Activated CD4-positive, alpha-beta T cell treated with anti-CD3 and anti-CD28 coated beads, Interleukin-2, amount 10 ng/mL, durations not matched to agents 24 days and 14 days (primary cell): Measurements from ENCODE around the gene DAGLA. TPM values are rescaled to one million over a fixed set of nuclear protein-coding genes. Genes with fewer than 3 reads are reported as not detected.

ENCODE experiments used
- DNase-seq: peaks from one replicate; pipeline ENCODE4 v3.0.0; 2022
- H3K27ac Mint-ChIP-seq: one replicate; pipeline ENCODE4 v1.8.0; 2022; ENCODE audit warnings: mild to moderate bottlenecking, mixed read lengths
- H3K27me3 Mint-ChIP-seq: one replicate; pipeline ENCODE4 v1.8.0; 2022; ENCODE audit warnings: mixed read lengths
- H3K36me3 Mint-ChIP-seq: one replicate; pipeline ENCODE4 v1.8.0; 2022; ENCODE audit warnings: low read depth, mild to moderate bottlenecking, mixed read lengths
- H3K4me1 Mint-ChIP-seq: one replicate; pipeline ENCODE4 v1.8.0; 2021; ENCODE audit warnings: mixed read lengths
- H3K4me3 Mint-ChIP-seq: one replicate; pipeline ENCODE4 v1.8.0; 2022; ENCODE audit warnings: mild to moderate bottlenecking, moderate library complexity, mixed read lengths
- H3K9me3 Mint-ChIP-seq: one replicate; pipeline ENCODE4 v1.8.0; 2021; ENCODE audit warnings: mixed read lengths
- intact Hi-C: fragments of 100-400 bp; cut with micrococcal nuclease; formaldehyde crosslinking; loops from one replicate; pipeline ENCODE4 v1.15.1; 2023
- total RNA-seq: library from RNA; stranded (reverse); gene quantifications from 2 replicates; pipeline ENCODE4 v1.2.3, GENCODE V29; 2022

DAGLA gene
- total RNA-seq, 1 donor from 2014 or later = 0.14 TPM

DNA sequence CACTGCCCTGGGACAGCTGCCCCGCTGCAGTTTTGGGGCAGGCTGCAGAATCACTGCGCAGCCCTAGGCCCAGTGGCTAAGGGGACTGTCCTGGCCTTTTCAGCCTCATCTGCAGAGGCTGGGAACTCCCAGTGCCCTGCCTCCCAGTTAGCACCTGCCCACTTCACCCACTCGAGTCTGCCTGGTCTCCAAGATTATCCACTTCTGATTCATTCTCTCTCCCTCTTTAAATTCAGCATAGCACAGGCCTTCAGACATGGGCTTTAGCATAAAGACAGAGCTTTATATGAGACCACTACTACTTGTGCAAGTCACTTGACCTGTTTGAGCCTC is 8.9 kb downstream of the DAGLA start:
- intact Hi-C loops = no loop called here

DNA sequence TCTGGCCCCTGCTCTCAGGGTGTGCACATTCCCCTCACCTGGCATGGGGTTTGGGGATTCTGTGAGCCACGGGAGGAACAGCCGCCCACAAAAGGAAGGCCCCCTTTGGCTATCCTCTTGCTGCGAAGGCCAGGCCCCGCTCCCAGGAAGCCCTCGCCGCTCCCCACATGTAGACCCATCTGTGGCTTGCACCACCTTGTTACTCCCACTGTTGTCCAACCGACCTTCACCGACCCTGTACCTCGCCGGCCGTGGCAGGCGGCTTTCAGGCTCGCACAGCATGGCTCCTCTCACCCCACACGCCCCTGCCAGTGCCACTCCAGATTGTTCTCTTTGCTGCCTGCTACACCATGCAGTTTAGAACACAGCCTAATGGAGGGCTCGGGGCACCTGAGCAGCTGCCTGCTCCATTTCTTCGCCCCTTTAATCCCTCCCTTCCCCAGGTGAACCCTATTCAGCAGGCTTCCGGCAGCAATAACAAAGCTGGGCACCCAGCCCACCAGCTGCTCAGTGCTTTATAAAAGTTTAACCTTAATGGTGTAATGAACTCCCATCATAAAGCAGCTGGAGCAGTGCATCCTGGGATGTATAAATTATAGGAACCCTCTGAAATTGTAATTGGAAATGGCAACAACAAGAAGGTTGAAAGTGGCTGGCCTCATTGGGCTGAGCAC is 10.7 kb downstream of the DAGLA start:
- intact Hi-C loops = no loop called here
- Mint-ChIP-seq H3K4me3 (no peak overlapping the region), H3K4me1 (peaks cover 4% of the 10 kb centered on the region), H3K27ac (no peak overlapping the region), H3K36me3 (no peaks in the 10 kb centered on the region), H3K9me3 (no peaks in the 10 kb centered on the region), H3K27me3 (peaks cover 13% of the 10 kb centered on the region)
- DNase-seq = no peak

More for the DNA sequence above, 8.9 kb downstream of the DAGLA start:
- no peaks in the 10 kb centered on the region for H3K4me1 Mint-ChIP-seq
- no peaks in the 10 kb centered on the region for H3K9me3 Mint-ChIP-seq
- H3K36me3 Mint-ChIP-seq = no peaks in the 10 kb centered on the region
- peaks cover 13% of the 10 kb centered on the region for H3K27me3 Mint-ChIP-seq
- H3K4me3 Mint-ChIP-seq = no peak overlapping the region
- no peak overlapping the region for H3K27ac Mint-ChIP-seq
- no peak for DNase-seq

DNA sequence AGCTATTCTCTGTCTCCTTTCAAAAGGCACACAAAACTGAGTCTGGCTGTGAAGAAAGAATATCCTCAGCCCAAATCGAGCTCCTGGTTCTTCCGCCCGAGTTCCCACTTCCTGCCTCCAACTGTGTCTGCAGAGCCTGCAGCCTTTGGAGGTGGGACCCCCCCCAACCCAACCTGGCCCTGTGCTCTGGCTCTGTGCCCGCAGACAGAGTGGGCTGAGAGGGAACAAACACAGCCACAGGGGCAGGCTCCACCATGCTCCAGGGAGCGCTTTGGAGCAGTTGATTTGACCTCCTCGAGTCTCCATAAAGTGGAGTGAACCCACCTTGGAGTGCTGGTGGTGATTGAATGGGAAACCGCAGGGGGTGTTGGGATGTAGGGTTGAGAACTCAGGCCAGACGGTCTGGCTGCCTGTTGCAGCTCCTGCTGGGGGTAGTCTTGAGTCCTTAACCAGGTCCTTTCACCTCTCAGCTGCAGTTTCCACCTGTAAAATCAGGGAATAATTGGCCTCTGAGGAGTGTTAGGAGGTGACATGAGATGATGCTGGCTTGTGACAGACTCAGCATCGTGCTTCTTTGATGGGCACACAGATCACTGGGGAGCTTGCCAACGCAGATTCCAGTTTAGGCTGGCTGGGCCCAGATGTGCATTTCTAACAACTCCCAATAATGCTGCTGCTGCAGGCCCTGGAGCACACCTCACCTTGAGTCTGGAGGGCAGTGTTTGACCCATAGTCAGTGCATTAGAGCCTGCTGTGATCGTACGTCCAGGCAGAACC is 11.4 kb downstream of the DAGLA start:
- Mint-ChIP-seq H3K27me3 (peaks cover 12% of the 10 kb centered on the region), H3K4me1 (peaks cover 9% of the 10 kb centered on the region), H3K9me3 (no peaks in the 10 kb centered on the region), H3K27ac (no peak overlapping the region), H3K36me3 (no peaks in the 10 kb centered on the region), H3K4me3 (no peak overlapping the region)
- intact Hi-C loops = no loop called here
- no peak for DNase-seq

DNA sequence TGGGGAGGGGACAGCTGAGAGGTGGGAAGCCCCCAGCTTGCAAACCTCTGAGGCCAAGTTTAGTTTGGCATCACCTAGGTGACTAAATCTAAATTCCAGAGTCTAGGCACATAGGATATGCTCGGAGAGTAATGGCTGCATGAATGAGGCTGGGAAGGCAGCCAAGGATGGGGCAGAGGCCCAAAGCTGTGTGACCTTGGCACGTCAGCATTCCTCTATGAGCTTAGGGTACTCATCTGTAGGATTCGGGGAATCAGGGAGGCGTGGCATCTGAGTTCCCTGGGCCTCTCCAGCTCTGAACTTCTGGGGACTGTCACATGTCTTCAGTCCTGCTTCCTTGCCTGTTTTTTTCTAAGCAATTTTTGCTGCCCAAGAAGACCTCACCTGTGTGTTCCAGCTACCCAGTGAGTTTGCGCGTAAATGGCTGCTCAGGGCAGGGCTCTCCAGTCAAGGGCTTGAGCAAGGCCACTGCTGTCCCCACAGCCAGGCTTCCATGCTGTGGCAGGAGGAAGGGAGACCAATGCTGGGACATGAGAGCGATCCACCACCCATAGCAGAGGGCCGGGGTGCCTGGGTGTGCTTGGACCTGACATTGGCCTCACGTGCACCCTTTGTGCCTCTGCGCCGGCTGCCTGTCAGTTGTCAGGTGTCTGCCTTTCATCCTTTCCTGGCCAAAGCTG is 13.9 kb downstream of the DAGLA start:
- Mint-ChIP-seq H3K27me3 (peaks cover 3% of the 10 kb centered on the region), H3K4me3 (no peak overlapping the region), H3K36me3 (no peaks in the 10 kb centered on the region), H3K4me1 (peaks cover 20% of the 10 kb centered on the region), H3K9me3 (no peaks in the 10 kb centered on the region), H3K27ac (no peak overlapping the region)
- intact Hi-C loops = no loop called here
- no peak for DNase-seq

DNA sequence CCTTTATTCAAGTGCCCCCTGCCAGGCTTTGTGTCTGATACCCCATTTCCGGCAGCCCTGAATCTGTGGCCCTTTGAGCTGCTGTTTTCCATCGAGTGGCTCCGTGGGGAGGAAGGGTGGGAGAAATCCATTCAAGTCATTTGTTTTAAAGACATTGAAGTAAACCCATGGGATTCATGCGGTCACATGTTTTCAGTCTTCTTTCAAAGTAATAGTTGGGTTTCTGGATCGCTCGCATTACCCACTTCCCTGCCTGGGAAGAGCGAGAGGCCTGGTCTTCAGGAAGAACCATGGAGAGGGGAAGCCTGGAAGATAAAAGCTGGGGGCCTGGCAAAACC is 14.4 kb downstream of the DAGLA start:
- H3K9me3 Mint-ChIP-seq = no peaks in the 10 kb centered on the region
- no peak for DNase-seq
- H3K4me3 Mint-ChIP-seq = no peak overlapping the region
- intact Hi-C loops = no loop called here
- no peaks in the 10 kb centered on the region for H3K36me3 Mint-ChIP-seq
- H3K27me3 Mint-ChIP-seq = peaks cover 1% of the 10 kb centered on the region
- no peak overlapping the region for H3K27ac Mint-ChIP-seq
- H3K4me1 Mint-ChIP-seq = peaks cover 20% of the 10 kb centered on the region

DNA sequence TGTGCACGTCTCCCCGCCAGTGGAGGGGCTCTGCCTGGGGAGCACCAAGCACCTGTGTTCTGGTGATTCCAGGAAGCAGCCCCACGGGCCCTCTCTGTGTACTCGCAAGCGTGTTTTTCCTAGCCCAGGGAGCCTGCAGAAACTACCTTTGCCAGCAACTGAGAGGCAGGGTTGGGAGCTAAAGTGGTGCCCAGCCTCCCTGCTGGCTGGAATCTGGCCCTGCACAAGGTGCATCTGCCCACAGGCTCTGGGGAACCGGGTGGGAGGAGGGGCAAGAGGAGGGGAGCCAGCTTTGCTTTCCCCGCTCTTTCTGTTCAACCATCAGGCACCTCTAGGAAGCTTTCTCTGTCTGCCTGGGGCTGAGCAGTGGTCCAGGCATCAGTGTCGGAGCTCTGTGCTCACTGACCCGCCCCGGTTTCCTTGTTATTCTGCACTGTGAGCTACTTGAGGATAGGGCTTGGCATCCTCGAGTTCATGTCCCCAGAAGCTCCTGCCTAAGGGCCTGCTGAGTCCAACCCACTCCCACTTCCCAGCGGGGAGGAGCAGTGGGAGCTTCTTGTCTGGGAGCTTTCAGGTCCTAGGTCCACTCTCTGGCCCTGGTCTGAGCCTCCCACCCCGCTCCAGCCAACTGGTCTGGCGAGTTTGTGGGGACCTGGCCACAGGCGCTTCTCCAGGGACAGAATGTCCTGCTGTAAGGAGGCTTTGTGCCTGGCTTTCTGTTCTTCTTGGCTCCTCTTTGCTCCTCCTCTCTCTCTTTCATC is 14.9 kb downstream of the DAGLA start:
- H3K27ac Mint-ChIP-seq = peak overlapping the region; percentile 91
- H3K36me3 Mint-ChIP-seq = no peaks in the 10 kb centered on the region
- peak overlapping the region; percentile 77 for H3K4me3 Mint-ChIP-seq
- no peak for DNase-seq
- intact Hi-C loops = loop anchor here (5.0 kb wide), 1 partner anchor 427 kb away; the partner anchor contains the start of gene INCENP
- peaks cover 1% of the 10 kb centered on the region for H3K27me3 Mint-ChIP-seq
- H3K4me1 Mint-ChIP-seq = peaks cover 20% of the 10 kb centered on the region
- H3K9me3 Mint-ChIP-seq = no peaks in the 10 kb centered on the region

DNA sequence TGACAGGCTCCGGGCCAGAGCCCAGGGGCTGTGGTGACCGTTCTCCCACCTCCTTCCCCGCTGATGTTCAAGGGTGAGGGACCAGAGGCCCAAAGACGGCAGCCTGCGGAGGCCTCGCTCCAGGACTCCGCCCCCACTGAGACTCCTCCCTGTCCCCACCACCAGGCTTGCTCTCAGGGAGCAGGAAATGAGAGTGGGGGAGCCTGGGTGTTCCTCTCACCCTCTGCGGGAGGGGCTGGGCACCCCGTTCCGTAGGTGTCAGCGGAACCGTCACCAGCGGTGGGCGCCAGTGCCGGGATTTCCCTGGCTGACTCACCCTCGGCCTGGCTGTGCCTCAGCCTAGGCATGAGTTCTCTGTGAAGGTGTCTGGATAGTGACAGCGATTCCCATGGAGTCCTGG is 15.7 kb downstream of the DAGLA start:
- Mint-ChIP-seq H3K27me3 (no peaks in the 10 kb centered on the region), H3K36me3 (no peaks in the 10 kb centered on the region), H3K9me3 (no peaks in the 10 kb centered on the region), H3K27ac (peak overlapping the region; percentile 91), H3K4me1 (peaks cover 20% of the 10 kb centered on the region), H3K4me3 (peak overlapping the region; percentile 77)
- intact Hi-C loops = loop anchor here (1.0 to 5.0 kb wide), 3 partner anchors 12 to 426 kb away; partner anchors contain the start of gene INCENP
- peak; percentile 97 for DNase-seq

DNA sequence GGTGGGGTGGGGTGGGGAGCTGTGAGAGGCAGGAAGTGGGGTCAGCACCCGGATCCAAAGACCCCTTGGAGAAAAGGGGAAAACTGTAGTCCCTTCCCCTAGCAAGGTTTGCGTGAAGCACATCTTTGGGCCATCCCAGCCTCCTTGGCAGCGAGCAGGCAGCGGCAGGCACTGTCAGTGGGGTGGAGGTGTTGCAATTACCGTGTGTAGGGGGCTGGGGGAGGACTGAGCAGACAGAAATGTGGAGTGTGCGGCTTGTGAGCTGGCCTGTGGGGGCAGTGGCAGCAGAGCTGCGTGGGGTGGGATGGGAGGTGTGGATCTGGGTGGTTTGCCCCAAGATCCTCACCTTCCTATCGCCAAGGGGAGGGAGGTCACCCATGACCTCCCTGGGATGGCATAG is 16.4 kb downstream of the DAGLA start:
- no peak overlapping the region for H3K4me3 Mint-ChIP-seq
- no peaks in the 10 kb centered on the region for H3K9me3 Mint-ChIP-seq
- intact Hi-C loops = loop anchor here (1.0 to 5.0 kb wide), 3 partner anchors 12 to 426 kb away; partner anchors contain the start of gene INCENP
- no peak overlapping the region for H3K27ac Mint-ChIP-seq
- H3K4me1 Mint-ChIP-seq = peaks cover 23% of the 10 kb centered on the region
- no peak for DNase-seq
- no peaks in the 10 kb centered on the region for H3K36me3 Mint-ChIP-seq
- no peaks in the 10 kb centered on the region for H3K27me3 Mint-ChIP-seq

DNA sequence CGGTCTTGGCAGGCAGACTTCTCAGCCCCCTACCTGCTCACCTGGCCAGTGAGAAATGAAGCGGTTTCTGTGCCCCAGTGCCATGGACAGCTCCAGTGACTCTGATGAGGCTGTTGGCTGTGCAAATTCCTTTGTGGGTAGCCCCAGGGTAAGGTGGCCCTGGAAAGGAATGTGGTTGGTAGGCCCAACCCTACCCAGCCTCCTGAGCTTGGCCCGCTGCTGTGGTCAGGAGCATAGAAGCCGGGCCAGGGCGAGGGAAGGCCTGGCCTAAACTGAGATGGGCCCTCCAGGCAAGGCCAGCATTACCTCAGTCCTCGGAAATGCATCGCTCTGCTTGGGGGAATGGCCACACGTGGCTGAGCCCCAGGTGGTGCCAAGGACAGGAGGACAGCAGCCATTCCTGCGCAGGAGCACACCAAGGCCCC is 16.9 kb downstream of the DAGLA start:
- peaks cover 23% of the 10 kb centered on the region for H3K4me1 Mint-ChIP-seq
- DNase-seq = no peak
- no peaks in the 10 kb centered on the region for H3K27me3 Mint-ChIP-seq
- H3K36me3 Mint-ChIP-seq = no peaks in the 10 kb centered on the region
- H3K27ac Mint-ChIP-seq = peak overlapping the region; percentile 53
- H3K4me3 Mint-ChIP-seq = no peak overlapping the region
- intact Hi-C loops = loop anchor here (5.0 kb wide), 1 partner anchor 425 kb away; the partner anchor contains the start of gene INCENP
- no peaks in the 10 kb centered on the region for H3K9me3 Mint-ChIP-seq

DNA sequence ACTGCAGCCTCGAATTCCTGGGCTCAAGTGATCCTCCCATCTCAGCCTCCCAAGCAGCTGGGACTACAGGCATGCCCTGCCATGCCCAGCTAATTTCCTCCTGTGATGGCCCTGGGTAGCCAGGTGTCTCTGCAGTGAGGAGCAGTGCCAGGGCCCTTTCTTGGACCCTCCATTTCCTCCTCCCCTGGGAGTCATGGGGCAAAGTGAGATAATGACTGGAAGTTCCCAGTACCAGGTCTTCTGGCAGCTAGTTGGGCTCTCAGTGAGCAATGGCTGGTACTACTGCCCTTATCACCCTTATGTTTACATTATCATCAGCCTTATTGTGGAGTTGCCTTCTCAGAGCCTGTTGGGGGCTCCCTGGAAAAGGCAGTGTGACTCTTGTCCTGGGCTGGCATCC is 17.6 kb downstream of the DAGLA start:
- Mint-ChIP-seq H3K36me3 (no peaks in the 10 kb centered on the region), H3K4me1 (peaks cover 27% of the 10 kb centered on the region), H3K27ac (peak overlapping the region; percentile 77), H3K9me3 (no peaks in the 10 kb centered on the region), H3K27me3 (no peaks in the 10 kb centered on the region), H3K4me3 (no peak overlapping the region)
- DNase-seq = no peak
- intact Hi-C loops = loop anchor here (5.0 kb wide), 1 partner anchor 425 kb away; the partner anchor contains the start of gene INCENP

DNA sequence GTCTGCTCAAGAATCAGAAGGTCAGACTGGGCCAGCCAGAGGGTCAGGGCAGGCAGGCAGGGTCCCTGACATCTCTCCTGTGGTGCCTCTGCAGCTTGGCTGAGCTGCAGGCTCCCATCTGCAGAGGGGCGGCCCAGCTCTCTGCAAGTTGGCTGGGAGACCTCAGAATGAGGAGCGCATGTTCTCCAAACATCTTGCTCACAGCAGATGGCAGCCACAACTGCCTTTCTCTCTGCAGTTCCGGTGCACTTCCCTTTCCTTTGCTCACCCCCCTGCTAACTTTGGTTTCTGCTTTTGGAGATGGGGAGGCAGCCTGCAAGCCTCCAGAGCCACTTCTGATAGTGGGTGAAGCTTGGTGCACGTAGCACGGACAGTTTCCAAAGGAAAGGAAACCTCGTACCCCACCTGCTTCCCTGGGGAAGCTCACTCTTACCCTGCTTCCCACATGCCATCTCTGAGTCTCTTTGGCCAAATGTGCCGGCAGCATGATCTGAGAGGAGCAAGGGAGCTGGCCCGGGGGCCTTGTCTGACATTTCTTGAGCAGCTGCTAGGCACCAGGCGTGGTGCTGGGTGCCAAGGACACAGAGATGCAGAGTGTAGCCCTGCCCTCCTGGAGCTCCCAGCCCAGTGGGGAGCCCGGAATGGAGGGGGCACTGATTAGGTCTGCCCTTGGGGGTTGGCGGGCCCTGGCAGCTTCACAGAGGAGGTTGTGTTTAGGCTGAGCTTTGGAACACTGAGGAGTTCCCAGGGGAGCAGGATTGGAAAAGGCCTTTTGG is 18.2 kb downstream of the DAGLA start:
- DNase-seq = peak; percentile 73
- Mint-ChIP-seq H3K4me1 (peaks cover 31% of the 10 kb centered on the region), H3K27ac (peak overlapping the region; percentile 77), H3K4me3 (peak overlapping the region; percentile 12), H3K9me3 (no peaks in the 10 kb centered on the region), H3K36me3 (no peaks in the 10 kb centered on the region), H3K27me3 (no peaks in the 10 kb centered on the region)
- intact Hi-C loops = loop anchor here (5.0 kb wide), 1 partner anchor 424 kb away; the partner anchor contains the start of gene INCENP

DNA sequence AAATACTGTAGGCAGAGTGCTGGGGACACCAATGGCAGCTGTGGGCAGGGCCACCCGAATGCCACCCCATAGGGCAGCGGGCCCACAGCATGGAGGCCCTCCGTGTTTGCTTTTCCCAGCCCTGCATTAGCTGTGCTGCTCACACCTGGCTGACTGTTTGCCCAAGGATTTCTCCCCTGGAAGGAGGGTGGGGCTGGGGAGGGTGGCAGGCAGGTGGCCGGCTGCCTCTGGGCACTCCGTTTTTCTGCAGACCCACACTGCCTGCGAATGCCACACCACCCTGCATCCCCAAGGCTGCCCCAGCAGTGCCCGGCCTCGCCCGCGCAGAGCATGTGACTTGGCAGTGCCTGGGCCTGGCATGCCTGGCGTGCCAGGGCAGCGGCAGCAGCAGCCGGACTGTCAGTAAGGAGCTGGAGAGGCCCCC is 19.6 kb downstream of the DAGLA start:
- no peaks in the 10 kb centered on the region for H3K27me3 Mint-ChIP-seq
- no peak overlapping the region for H3K27ac Mint-ChIP-seq
- intact Hi-C loops = loop anchor here (5.0 kb wide), 1 partner anchor 423 kb away; the partner anchor contains the start of gene INCENP
- DNase-seq = no peak
- no peaks in the 10 kb centered on the region for H3K36me3 Mint-ChIP-seq
- peaks cover 31% of the 10 kb centered on the region for H3K4me1 Mint-ChIP-seq
- no peaks in the 10 kb centered on the region for H3K9me3 Mint-ChIP-seq
- H3K4me3 Mint-ChIP-seq = no peak overlapping the region

DNA sequence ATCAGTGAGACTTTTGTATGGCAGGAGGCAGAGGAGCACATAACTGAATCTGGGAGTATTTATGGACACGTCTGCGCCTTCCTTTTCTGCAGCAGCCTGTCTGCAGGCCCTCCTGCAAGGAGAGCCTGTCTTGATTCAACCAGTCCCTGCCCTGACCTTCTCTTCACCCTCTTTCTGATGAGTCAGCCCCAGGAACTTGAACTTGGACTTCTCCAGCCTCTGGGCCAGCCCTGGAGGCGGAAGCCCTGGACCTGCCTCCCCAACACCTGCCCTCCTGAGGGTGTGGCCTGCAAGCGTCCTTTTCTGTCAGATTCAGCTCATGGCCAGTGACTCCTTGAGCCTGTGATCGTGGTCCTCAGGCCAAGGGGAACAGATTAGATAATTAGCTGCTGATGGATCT is 20.0 kb downstream of the DAGLA start:
- no peak for DNase-seq
- Mint-ChIP-seq H3K27me3 (no peaks in the 10 kb centered on the region), H3K4me3 (no peak overlapping the region), H3K36me3 (no peaks in the 10 kb centered on the region), H3K27ac (no peak overlapping the region), H3K4me1 (peaks cover 31% of the 10 kb centered on the region), H3K9me3 (no peaks in the 10 kb centered on the region)
- intact Hi-C loops = no loop called here
